ENCODE results near the gene CADM3. TPM values are rescaled to one million over a fixed set of nuclear protein-coding genes. Genes with fewer than 3 reads are reported as not detected.

CADM3 gene
- total RNA-seq, 1 experiment from 2014 or later, result not detected

GRCh38 chr1:159199901-159200300 lies 28.5 kb downstream of the CADM3 start:
- H3K9me2 ChIP-seq (ENCODE audit: insufficient read depth), result no peaks in the 10 kb centered on the region
- CTCF ChIA-PET, result no interaction called here
- no peaks in the 10 kb centered on the region; the same call in 1 of the 2 replicates for H4K20me1 ChIP-seq (ENCODE audit: insufficient read depth)
- no peaks in the 10 kb centered on the region for H3K36me3 ChIP-seq (ENCODE audit: low read depth)
- TF ChIP-seq, protein P1, sequence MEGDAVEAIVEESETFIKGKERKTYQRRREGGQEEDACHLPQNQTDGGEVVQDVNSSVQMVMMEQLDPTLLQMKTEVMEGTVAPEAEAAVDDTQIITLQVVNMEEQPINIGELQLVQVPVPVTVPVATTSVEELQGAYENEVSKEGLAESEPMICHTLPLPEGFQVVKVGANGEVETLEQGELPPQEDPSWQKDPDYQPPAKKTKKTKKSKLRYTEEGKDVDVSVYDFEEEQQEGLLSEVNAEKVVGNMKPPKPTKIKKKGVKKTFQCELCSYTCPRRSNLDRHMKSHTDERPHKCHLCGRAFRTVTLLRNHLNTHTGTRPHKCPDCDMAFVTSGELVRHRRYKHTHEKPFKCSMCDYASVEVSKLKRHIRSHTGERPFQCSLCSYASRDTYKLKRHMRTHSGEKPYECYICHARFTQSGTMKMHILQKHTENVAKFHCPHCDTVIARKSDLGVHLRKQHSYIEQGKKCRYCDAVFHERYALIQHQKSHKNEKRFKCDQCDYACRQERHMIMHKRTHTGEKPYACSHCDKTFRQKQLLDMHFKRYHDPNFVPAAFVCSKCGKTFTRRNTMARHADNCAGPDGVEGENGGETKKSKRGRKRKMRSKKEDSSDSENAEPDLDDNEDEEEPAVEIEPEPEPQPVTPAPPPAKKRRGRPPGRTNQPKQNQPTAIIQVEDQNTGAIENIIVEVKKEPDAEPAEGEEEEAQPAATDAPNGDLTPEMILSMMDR (conservative IDR thresholded peaks at IDR 0.05), result no peak
- no peak for TF ChIP-seq EZH2 (IDR thresholded peaks at IDR 0.05; ENCODE audit: low read depth)
- H3K4me3 ChIP-seq, result no peak overlapping the region
- no peak overlapping the region for H3K27ac ChIP-seq
- H3K27me3 ChIP-seq (ENCODE audit: insufficient read depth, low read depth), result peaks cover 76% of the 10 kb centered on the region
- H3F3A ChIP-seq (ENCODE audit: insufficient read depth, low read depth), result no peaks in the 10 kb centered on the region
- H3K4me2 ChIP-seq, result no peak overlapping the region
- H3K9me3 ChIP-seq (ENCODE audit: insufficient read depth, low read depth), result no peaks in the 10 kb centered on the region
- no peaks in the 10 kb centered on the region for H3K4me1 ChIP-seq (replicated peaks; ENCODE audit: insufficient read depth)
- no peak for DNase-seq
- H3K79me2 ChIP-seq (ENCODE audit: low read depth), result no peaks in the 10 kb centered on the region
- H2AFZ ChIP-seq, result no peak overlapping the region
- BruUV-seq (replicated peaks), result no TSS peak
- intact Hi-C loops (cut with micrococcal nuclease; ENCODE audit: unreplicated experiment), result loop anchor here (5.0 kb wide), 1 partner anchor 68 kb away; no protein-coding TSS in a partner anchor
- POLR2A ChIA-PET (ENCODE audit: unreplicated experiment), result no interaction called here

DNA sequence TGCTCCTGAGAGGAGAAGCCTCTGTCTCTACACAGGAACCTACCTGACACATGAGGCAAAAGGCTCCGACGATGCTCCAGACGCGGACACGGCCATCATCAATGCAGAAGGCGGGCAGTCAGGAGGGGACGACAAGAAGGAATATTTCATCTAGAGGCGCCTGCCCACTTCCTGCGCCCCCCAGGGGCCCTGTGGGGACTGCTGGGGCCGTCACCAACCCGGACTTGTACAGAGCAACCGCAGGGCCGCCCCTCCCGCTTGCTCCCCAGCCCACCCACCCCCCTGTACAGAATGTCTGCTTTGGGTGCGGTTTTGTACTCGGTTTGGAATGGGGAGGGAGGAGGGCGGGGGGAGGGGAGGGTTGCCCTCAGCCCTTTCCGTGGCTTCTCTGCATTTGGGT lies 29.4 kb downstream of the CADM3 start:
- no peak overlapping the region for H3K27ac ChIP-seq
- no peaks in the 10 kb centered on the region; the same call in 1 of the 2 replicates for H4K20me1 ChIP-seq (ENCODE audit: insufficient read depth)
- BruUV-seq (replicated peaks), result no TSS peak
- no peaks in the 10 kb centered on the region for H3K36me3 ChIP-seq (ENCODE audit: low read depth)
- no peak overlapping the region for H3K4me3 ChIP-seq
- no peak overlapping the region for H2AFZ ChIP-seq
- no peak overlapping the region for H3K4me2 ChIP-seq
- H3K79me2 ChIP-seq (ENCODE audit: low read depth), result no peaks in the 10 kb centered on the region
- H3K4me1 ChIP-seq (replicated peaks; ENCODE audit: insufficient read depth), result no peaks in the 10 kb centered on the region
- no peaks in the 10 kb centered on the region for H3K9me2 ChIP-seq (ENCODE audit: insufficient read depth)
- DNase-seq, result no peak
- intact Hi-C loops (cut with micrococcal nuclease; ENCODE audit: unreplicated experiment), result no loop called here
- H3K27me3 ChIP-seq (ENCODE audit: insufficient read depth, low read depth), result peaks cover 69% of the 10 kb centered on the region
- TF ChIP-seq, protein P1 (conservative IDR thresholded peaks at IDR 0.05), result no peak
- no peak for TF ChIP-seq EZH2 (IDR thresholded peaks at IDR 0.05; ENCODE audit: low read depth)
- ChIA-PET POLR2A (ENCODE audit: unreplicated experiment) (no interaction called here), CTCF (no interaction called here)
- H3F3A ChIP-seq (ENCODE audit: insufficient read depth, low read depth), result no peaks in the 10 kb centered on the region
- no peaks in the 10 kb centered on the region for H3K9me3 ChIP-seq (ENCODE audit: insufficient read depth, low read depth)

DNA sequence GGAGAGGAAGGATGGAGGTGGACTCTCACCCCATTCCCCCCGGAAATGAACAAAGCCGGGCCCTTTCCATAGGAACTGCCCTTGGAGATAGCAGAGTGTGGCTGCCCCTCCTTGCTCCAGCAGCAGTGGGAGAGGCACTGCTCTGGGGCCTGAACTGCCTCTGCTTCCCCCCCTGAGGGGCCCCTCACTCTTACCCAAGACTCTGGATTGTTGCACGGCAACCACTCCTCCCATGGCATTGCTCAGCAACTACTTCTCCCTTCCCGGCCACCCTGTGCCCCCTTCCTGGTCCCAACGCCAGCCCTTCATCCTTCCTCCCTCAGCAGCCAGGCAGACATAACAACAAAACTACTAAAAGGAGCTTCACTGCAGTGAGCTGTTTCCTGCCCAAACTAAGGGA lies 30.2 kb downstream of the CADM3 start:
- intact Hi-C loops (cut with micrococcal nuclease; ENCODE audit: unreplicated experiment), result no loop called here
- BruUV-seq (replicated peaks), result no TSS peak
- no peak for DNase-seq

More for the DNA sequence above, 30.2 kb downstream of the CADM3 start:
- H3F3A ChIP-seq (ENCODE audit: insufficient read depth, low read depth), result no peaks in the 10 kb centered on the region
- ChIA-PET CTCF (no interaction called here), POLR2A (ENCODE audit: unreplicated experiment) (no interaction called here)
- H3K27ac ChIP-seq, result no peak overlapping the region
- TF ChIP-seq, protein P1 (conservative IDR thresholded peaks at IDR 0.05), result no peak
- no peak for TF ChIP-seq EZH2 (IDR thresholded peaks at IDR 0.05; ENCODE audit: low read depth)
- no peaks in the 10 kb centered on the region for H3K9me3 ChIP-seq (ENCODE audit: insufficient read depth, low read depth)
- no peaks in the 10 kb centered on the region for H3K79me2 ChIP-seq (ENCODE audit: low read depth)
- no peak overlapping the region for H2AFZ ChIP-seq
- no peaks in the 10 kb centered on the region for H3K36me3 ChIP-seq (ENCODE audit: low read depth)
- H3K9me2 ChIP-seq (ENCODE audit: insufficient read depth), result no peaks in the 10 kb centered on the region
- H3K27me3 ChIP-seq (ENCODE audit: insufficient read depth, low read depth), result peaks cover 66% of the 10 kb centered on the region
- no peak overlapping the region for H3K4me2 ChIP-seq
- no peak overlapping the region for H3K4me3 ChIP-seq
- H4K20me1 ChIP-seq (ENCODE audit: insufficient read depth), result no peaks in the 10 kb centered on the region; the same call in 1 of the 2 replicates
- no peaks in the 10 kb centered on the region for H3K4me1 ChIP-seq (replicated peaks; ENCODE audit: insufficient read depth)

All from PC-9 (cell line).